GM15510 (cell line): Measurements from ENCODE around the gene GSDMA.

Experiments used
- POLR2A ChIP-seq: IDR thresholded peaks from 3 replicates; pipeline ENCODE4 v1.6.1; 2011; ENCODE audit warnings: borderline replicate concordance; ENCODE audit not compliant: insufficient read length; ENCODE audit errors: extremely low read depth

Gene GSDMA

GRCh38 chr17:40019140-40019991 is 56.6 kb downstream of the GSDMA start:
- no peak for TF ChIP-seq POLR2A

- no peak for TF ChIP-seq POLR2A
Measured at GRCh38 chr17:40020146-40020545, 57.3 kb downstream of the GSDMA start.

GRCh38 chr17:40021451-40021971 is 58.7 kb downstream of the GSDMA start:
- TF ChIP-seq POLR2A = no peak

- no peak for TF ChIP-seq POLR2A
Measured at GRCh38 chr17:40022497-40022896, 59.7 kb downstream of the GSDMA start.

GRCh38 chr17:40022961-40023541 is 60.2 kb downstream of the GSDMA start:
- TF ChIP-seq POLR2A = no peak

- TF ChIP-seq POLR2A = no peak
Measured at GRCh38 chr17:40023590-40024292, 60.9 kb downstream of the GSDMA start.

- no peak for TF ChIP-seq POLR2A
Measured at GRCh38 chr17:40024901-40025300, 62.1 kb downstream of the GSDMA start.

GRCh38 chr17:40025559-40025958 is 62.8 kb downstream of the GSDMA start:
- no peak for TF ChIP-seq POLR2A

- no peak for TF ChIP-seq POLR2A
Measured at GRCh38 chr17:40025991-40026815, 63.4 kb downstream of the GSDMA start.

GRCh38 chr17:40026816-40027613 is 64.2 kb downstream of the GSDMA start:
- no peak for TF ChIP-seq POLR2A
